NB4 (cell line): Measurements from ENCODE around the gene PSMD10.

Source experiments
- POLR2A ChIP-seq: IDR thresholded peaks from 2 replicates; pipeline ENCODE4 v1.6.1; 2011; ENCODE audit warnings: mild to moderate bottlenecking; ENCODE audit not compliant: insufficient read length; ENCODE audit errors: extremely low read depth
- TF ChIP-seq, protein P1 (sequence below): IDR thresholded peaks from 2 replicates; pipeline ENCODE4 v1.6.1; 2011; ENCODE audit warnings: low read depth, low read length
- TF ChIP-seq, protein P2 (sequence below): IDR thresholded peaks from one replicate; pipeline ENCODE4 v1.5.1; 2012; ENCODE audit warnings: low read depth, low read length

DNA sequence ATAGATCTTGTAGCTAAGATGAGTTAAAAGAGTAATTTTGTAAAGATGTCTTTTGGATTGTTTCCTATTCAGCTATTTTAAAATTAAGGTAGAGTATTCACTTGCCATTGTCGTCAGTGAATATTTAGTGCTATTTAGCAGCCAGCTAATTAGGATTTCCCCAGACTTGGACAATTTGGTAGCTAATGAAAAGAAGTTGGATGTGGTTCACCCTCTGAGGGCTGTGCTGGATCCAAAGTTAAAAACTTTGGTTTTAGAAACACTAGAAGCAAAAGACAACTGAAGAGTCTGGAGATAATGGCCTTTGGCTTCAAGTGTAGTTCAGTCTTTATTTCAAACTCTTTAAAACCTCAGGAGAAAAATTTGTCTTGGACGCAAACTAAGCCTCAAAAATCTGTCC, 41.5 kb upstream of the PSMD10 start:
- TF ChIP-seq, protein P1, sequence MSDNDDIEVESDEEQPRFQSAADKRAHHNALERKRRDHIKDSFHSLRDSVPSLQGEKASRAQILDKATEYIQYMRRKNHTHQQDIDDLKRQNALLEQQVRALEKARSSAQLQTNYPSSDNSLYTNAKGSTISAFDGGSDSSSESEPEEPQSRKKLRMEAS: no peak
- TF ChIP-seq, protein P2, sequence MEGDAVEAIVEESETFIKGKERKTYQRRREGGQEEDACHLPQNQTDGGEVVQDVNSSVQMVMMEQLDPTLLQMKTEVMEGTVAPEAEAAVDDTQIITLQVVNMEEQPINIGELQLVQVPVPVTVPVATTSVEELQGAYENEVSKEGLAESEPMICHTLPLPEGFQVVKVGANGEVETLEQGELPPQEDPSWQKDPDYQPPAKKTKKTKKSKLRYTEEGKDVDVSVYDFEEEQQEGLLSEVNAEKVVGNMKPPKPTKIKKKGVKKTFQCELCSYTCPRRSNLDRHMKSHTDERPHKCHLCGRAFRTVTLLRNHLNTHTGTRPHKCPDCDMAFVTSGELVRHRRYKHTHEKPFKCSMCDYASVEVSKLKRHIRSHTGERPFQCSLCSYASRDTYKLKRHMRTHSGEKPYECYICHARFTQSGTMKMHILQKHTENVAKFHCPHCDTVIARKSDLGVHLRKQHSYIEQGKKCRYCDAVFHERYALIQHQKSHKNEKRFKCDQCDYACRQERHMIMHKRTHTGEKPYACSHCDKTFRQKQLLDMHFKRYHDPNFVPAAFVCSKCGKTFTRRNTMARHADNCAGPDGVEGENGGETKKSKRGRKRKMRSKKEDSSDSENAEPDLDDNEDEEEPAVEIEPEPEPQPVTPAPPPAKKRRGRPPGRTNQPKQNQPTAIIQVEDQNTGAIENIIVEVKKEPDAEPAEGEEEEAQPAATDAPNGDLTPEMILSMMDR: no peak
- TF ChIP-seq POLR2A: no peak
